ENCODE data around the gene DNM2.

DNA sequence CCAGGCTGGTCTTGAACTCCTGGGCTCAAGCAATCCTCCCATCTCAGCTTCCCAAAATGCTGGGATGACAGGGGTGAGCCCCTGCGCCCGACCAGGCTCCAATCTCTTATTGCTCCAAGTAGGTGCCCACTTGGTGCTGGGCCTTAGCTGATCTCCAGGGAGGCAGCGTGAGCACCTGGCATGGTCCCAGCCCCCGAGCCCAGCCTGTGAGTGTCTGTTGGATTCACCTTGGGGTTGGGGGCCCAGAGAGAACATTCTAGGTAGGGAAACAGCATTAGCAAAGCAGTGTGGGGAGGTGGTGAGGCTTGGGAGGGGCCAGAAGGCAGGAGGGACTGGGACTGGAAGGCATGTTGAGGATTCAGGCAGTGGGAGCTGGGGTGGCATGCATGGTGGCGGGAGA, 45.5 kb downstream of the DNM2 start:
- TF ChIP-seq, protein P1, sequence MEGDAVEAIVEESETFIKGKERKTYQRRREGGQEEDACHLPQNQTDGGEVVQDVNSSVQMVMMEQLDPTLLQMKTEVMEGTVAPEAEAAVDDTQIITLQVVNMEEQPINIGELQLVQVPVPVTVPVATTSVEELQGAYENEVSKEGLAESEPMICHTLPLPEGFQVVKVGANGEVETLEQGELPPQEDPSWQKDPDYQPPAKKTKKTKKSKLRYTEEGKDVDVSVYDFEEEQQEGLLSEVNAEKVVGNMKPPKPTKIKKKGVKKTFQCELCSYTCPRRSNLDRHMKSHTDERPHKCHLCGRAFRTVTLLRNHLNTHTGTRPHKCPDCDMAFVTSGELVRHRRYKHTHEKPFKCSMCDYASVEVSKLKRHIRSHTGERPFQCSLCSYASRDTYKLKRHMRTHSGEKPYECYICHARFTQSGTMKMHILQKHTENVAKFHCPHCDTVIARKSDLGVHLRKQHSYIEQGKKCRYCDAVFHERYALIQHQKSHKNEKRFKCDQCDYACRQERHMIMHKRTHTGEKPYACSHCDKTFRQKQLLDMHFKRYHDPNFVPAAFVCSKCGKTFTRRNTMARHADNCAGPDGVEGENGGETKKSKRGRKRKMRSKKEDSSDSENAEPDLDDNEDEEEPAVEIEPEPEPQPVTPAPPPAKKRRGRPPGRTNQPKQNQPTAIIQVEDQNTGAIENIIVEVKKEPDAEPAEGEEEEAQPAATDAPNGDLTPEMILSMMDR (tag by site-specific recombination; IDR thresholded peaks at IDR 0.05) = no peak
- TF ChIP-seq YY2 (tag by site-specific recombination; IDR thresholded peaks at IDR 0.05) = no peak
- TF ChIP-seq, protein P2, sequence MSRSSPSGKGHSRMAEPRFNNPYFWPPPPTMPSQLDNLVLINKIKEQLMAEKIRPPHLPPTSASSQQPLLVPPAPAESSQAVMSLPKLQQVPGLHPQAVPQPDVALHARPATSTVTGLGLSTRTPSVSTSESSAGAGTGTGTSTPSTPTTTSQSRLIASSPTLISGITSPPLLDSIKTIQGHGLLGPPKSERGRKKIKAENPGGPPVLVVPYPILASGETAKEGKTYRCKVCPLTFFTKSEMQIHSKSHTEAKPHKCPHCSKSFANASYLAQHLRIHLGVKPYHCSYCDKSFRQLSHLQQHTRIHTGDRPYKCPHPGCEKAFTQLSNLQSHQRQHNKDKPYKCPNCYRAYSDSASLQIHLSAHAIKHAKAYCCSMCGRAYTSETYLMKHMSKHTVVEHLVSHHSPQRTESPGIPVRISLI (tag by site-specific recombination; IDR thresholded peaks at IDR 0.05) = no peak
- no peak for TF ChIP-seq RBAK (tag by site-specific recombination; IDR thresholded peaks at IDR 0.05)
- TF ChIP-seq BCL11A (tag by site-specific recombination; IDR thresholded peaks at IDR 0.05; ENCODE audit: low read depth) = no peak
- TF ChIP-seq SP3 (tag by site-specific recombination; IDR thresholded peaks at IDR 0.05) = no peak
- TF ChIP-seq, protein P3, sequence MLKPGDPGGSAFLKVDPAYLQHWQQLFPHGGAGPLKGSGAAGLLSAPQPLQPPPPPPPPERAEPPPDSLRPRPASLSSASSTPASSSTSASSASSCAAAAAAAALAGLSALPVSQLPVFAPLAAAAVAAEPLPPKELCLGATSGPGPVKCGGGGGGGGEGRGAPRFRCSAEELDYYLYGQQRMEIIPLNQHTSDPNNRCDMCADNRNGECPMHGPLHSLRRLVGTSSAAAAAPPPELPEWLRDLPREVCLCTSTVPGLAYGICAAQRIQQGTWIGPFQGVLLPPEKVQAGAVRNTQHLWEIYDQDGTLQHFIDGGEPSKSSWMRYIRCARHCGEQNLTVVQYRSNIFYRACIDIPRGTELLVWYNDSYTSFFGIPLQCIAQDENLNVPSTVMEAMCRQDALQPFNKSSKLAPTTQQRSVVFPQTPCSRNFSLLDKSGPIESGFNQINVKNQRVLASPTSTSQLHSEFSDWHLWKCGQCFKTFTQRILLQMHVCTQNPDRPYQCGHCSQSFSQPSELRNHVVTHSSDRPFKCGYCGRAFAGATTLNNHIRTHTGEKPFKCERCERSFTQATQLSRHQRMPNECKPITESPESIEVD (tag by site-specific recombination; IDR thresholded peaks at IDR 0.05) = no peak
- TF ChIP-seq GFI1B (tag by site-specific recombination; IDR thresholded peaks at IDR 0.05) = no peak
- TF ChIP-seq ZNF19 (tag by site-specific recombination; IDR thresholded peaks at IDR 0.05; ENCODE audit: low read depth) = no peak
- no peak for TF ChIP-seq ZNF76 (tag by site-specific recombination; IDR thresholded peaks at IDR 0.05; ENCODE audit: borderline replicate concordance, low read depth)
- TF ChIP-seq, protein P4, sequence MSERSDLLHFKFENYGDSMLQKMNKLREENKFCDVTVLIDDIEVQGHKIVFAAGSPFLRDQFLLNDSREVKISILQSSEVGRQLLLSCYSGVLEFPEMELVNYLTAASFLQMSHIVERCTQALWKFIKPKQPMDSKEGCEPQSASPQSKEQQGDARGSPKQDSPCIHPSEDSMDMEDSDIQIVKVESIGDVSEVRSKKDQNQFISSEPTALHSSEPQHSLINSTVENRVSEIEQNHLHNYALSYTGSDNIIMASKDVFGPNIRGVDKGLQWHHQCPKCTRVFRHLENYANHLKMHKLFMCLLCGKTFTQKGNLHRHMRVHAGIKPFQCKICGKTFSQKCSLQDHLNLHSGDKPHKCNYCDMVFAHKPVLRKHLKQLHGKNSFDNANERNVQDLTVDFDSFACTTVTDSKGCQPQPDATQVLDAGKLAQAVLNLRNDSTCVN (tag by site-specific recombination; optimal IDR thresholded peaks at IDR 0.05) = no peak
- TF ChIP-seq KLF10 (tag by site-specific recombination; IDR thresholded peaks at IDR 0.05) = no peak
